K562 (cell line): ENCODE results near the gene NKAPL. TPM values are rescaled to one million over a fixed set of nuclear protein-coding genes. Genes with fewer than 3 reads are reported as not detected.
A peak's percentile ranks its signal among the peaks of the same experiment; 100 is the strongest.

Experiments used
- BCLAF1 ChIP-seq, 2 experiments: fragments of 450-650 bp in 1 of 2; IDR thresholded peaks; 2 replicates each; pipeline ENCODE4 v1.6.1; 2011 to 2017; ENCODE audit warnings: low read depth in 2 of 2, antibody characterized with exemption in 1 of 2, borderline replicate concordance in 1 of 2, low read length in 1 of 2, mild to moderate bottlenecking in 1 of 2, mixed read lengths in 1 of 2; ENCODE audit not compliant: control insufficient read depth in 1 of 2
- CBFA2T3 ChIP-seq: fragments of 450-650 bp; IDR thresholded peaks from 2 replicates; pipeline ENCODE4 v1.6.1; 2017
- GATA2 ChIP-seq: sonication (generic); formaldehyde crosslinking; IDR thresholded peaks from 2 replicates; pipeline ENCODE4 v1.4.0; 2020; ENCODE audit warnings: mild to moderate bottlenecking, missing genetic modification reagents
- HBP1 ChIP-seq: fragments of 450-650 bp; formaldehyde crosslinking; IDR thresholded peaks from 2 replicates; pipeline ENCODE4 v1.4.0; 2022; ENCODE audit warnings: missing genetic modification characterization
- KLF1 ChIP-seq: fragments of 450-650 bp; IDR thresholded peaks from 2 replicates; pipeline ENCODE4 v1.6.1; 2016; ENCODE audit warnings: missing genetic modification characterization, missing compliant biosample characterization
- MEIS2 ChIP-seq: fragments of 450-650 bp; IDR thresholded peaks from 2 replicates; pipeline ENCODE4 v1.6.1; 2014; ENCODE audit warnings: mild to moderate bottlenecking; ENCODE audit not compliant: partially characterized antibody
- MYBL2 ChIP-seq, 2 experiments: fragments of 450-650 bp in 1 of 2; sonication (generic) in 1 of 2; formaldehyde crosslinking in 1 of 2; IDR thresholded peaks; 2 replicates each; pipeline versions ENCODE4 v1.6.1 to v1.8.1; 2017 to 2022; ENCODE audit warnings: borderline replicate concordance in 1 of 2, inconsistent platforms in 1 of 2, low read depth in 1 of 2, mild to moderate bottlenecking in 1 of 2, missing genetic modification reagents in 1 of 2, moderate library complexity in 1 of 2
- NFRKB ChIP-seq: fragments of 450-650 bp; IDR thresholded peaks from 2 replicates; pipeline ENCODE4 v1.6.1; 2016; ENCODE audit warnings: low read depth
- POLR2B ChIP-seq: fragments of 450-650 bp; IDR thresholded peaks from 2 replicates; pipeline ENCODE4 v1.6.1; 2018; ENCODE audit warnings: low read depth; ENCODE audit not compliant: partially characterized antibody
- POLR2H ChIP-seq: IDR thresholded peaks from 2 replicates; pipeline ENCODE4 v1.6.1; 2016; ENCODE audit warnings: missing genetic modification characterization, low read depth, mild to moderate bottlenecking, control low read depth, missing compliant biosample characterization, moderate library complexity
- SMARCA4 ChIP-seq: fragments of 450-650 bp; IDR thresholded peaks from 2 replicates; pipeline ENCODE4 v1.6.1; 2016
- SRSF7 ChIP-seq: fragments of 200-400 bp; formaldehyde crosslinking; optimal IDR thresholded peaks from 2 replicates; pipeline ENCODE3; 2017; ENCODE audit warnings: mild to moderate bottlenecking, low read depth, low read length
- THAP7 ChIP-seq: fragments of 250-450 bp; sonication (Bioruptor Pico); IDR thresholded peaks from 2 replicates; pipeline ENCODE4 v1.5.0; 2021
- TRIM28 ChIP-seq: fragments of 450-650 bp; IDR thresholded peaks from 2 replicates; pipeline ENCODE4 v1.6.1; 2017
- XRCC3 ChIP-seq: fragments of 450-650 bp; IDR thresholded peaks from 2 replicates; pipeline ENCODE4 v1.6.1; 2017; ENCODE audit warnings: mild to moderate bottlenecking, moderate library complexity
- ZBTB12 ChIP-seq: fragments of 250-450 bp; sonication (Bioruptor Pico); IDR thresholded peaks from 2 replicates; pipeline ENCODE4 v1.4.0; 2020
- ZBTB26 ChIP-seq: fragments of 450-650 bp; formaldehyde crosslinking; IDR thresholded peaks from 2 replicates; pipeline ENCODE4 v1.4.0; 2022; ENCODE audit warnings: missing genetic modification characterization
- ZC3H8 ChIP-seq: fragments of 450-650 bp; IDR thresholded peaks from 2 replicates; pipeline ENCODE4 v1.6.1; 2017
- ZNF224 ChIP-seq: sonication (generic); formaldehyde crosslinking; IDR thresholded peaks from 2 replicates; pipeline ENCODE4 v1.8.0; 2022; ENCODE audit warnings: mild to moderate bottlenecking, missing genetic modification reagents
- ZNF3 ChIP-seq: fragments of 250-450 bp; sonication (Bioruptor Pico); IDR thresholded peaks from 2 replicates; pipeline ENCODE4 v1.5.0; 2021; ENCODE audit warnings: mild to moderate bottlenecking, moderate library complexity
- ZNF655 ChIP-seq: fragments of 250-450 bp; sonication (Bioruptor Pico); IDR thresholded peaks from 2 replicates; pipeline ENCODE4 v1.5.0; 2021
- ZNF717 ChIP-seq: fragments of 250-450 bp; sonication (Bioruptor Pico); IDR thresholded peaks from 2 replicates; pipeline ENCODE4 v1.5.0; 2021
- polyA plus RNA-seq, 8 experiments: library from polyadenylated mRNA; depleted of rRNA in 4 of 8; stranded (reverse) in 5 of 8; unstranded in 3 of 8; fragments of >200 nt; fragmentation: Nextera tagmentation in 2 of 8; fragmentation: Illumina TruSeq in 1 of 8; extraction: Ambion mirVana in 2 of 8; extraction: Trizol in 1 of 8; gene quantifications; 2 replicates each; pipeline versions ENCODE4 v1.2.1 to v1.2.3, GENCODE V29; 2011 to 2014; ENCODE audit warnings: inconsistent platforms in 1 of 8, missing spikeins in 1 of 8
- total RNA-seq, 7 experiments: library from RNA; depleted of rRNA in 6 of 7; stranded (reverse); fragments of >200 nt in 6 of 7; fragmentation: Illumina TruSeq in 2 of 7; extraction: Trizol in 2 of 7; gene quantifications; 2 replicates each; pipeline versions ENCODE4 v1.2.1 to v1.2.3, GENCODE V29; 2011 to 2021; ENCODE audit warnings: low replicate concordance in 1 of 7

NKAPL gene
- total and polyA plus RNA-seq, 9 of the 15 experiments (the other 6 are each of a cell fraction or from before 2014, with no cell fraction given): not detected

GRCh38 chr6:28269492-28269891, 10.4 kb downstream of the NKAPL start (continued):
- TF ChIP-seq POLR2B: no peak
- TF ChIP-seq HBP1 (CRISPR knock-in tag): no peak
- no peak for TF ChIP-seq NFRKB
- TF ChIP-seq CBFA2T3: 0 out of 2 replicates have a peak, but pooled peaks have one; percentile 4
- TF ChIP-seq SMARCA4: peak; percentile 79
- TF ChIP-seq XRCC3: no peak
- no peak for TF ChIP-seq ZNF655 (CRISPR knock-in tag)
- TF ChIP-seq GATA2 (CRISPR knock-in tag): no peak
- peak; percentile 20 for TF ChIP-seq MEIS2
- no peak for TF ChIP-seq ZNF224 (CRISPR knock-in tag)
- no peak for TF ChIP-seq SRSF7
- 0 out of 2 replicates have a peak, but pooled peaks have one; percentile 18 for TF ChIP-seq POLR2H (tag)
- TF ChIP-seq ZNF3: no peak
- 0 out of 2 replicates have a peak, but pooled peaks have one; percentile 7 for TF ChIP-seq MYBL2 (IDR thresholded peaks at IDR 0.05; ENCODE audit: low read depth)
- no peak for TF ChIP-seq MYBL2 (CRISPR knock-in tag; IDR thresholded peaks at IDR 0.05; ENCODE audit: borderline replicate concordance)
- no peak for TF ChIP-seq ZBTB26 (CRISPR knock-in tag)
- TF ChIP-seq ZNF717: no peak
- no peak for TF ChIP-seq KLF1 (tag)
- no peak for TF ChIP-seq ZC3H8
- no peak for TF ChIP-seq BCLAF1 (IDR thresholded peaks at IDR 0.05; ENCODE audit: borderline replicate concordance in 1 of 2, control insufficient read depth in 1 of 2, low read depth in 2 of 2, low read length in 1 of 2)
- no peak for TF ChIP-seq THAP7 (CRISPR knock-in tag)
- no peak for TF ChIP-seq ZBTB12 (CRISPR knock-in tag)
- peak; percentile 40; the same call in 1 of the 2 replicates for TF ChIP-seq TRIM28
